ENCODE data around the gene ARID1B.

ARID1B gene

GRCh38 chr6:156992020-156992804 lies 215.0 kb downstream of the ARID1B start:
- peak; percentile 19 for DNase-seq (ENCODE audit: low read depth)

GRCh38 chr6:156993713-156994112 lies 216.5 kb downstream of the ARID1B start:
- no peak for DNase-seq (ENCODE audit: low read depth)

GRCh38 chr6:156994215-156995076 lies 217.3 kb downstream of the ARID1B start:
- DNase-seq (ENCODE audit: low read depth): no peak

GRCh38 chr6:156995502-156995901 lies 218.3 kb downstream of the ARID1B start:
- no peak for DNase-seq (ENCODE audit: low read depth)

GRCh38 chr6:156996265-156996664 lies 219.1 kb downstream of the ARID1B start:
- DNase-seq (ENCODE audit: low read depth): no peak

GRCh38 chr6:156998794-156999330 lies 221.7 kb downstream of the ARID1B start:
- DNase-seq (ENCODE audit: low read depth): no peak

GRCh38 chr6:156999762-157000161 lies 222.6 kb downstream of the ARID1B start:
- no peak for DNase-seq (ENCODE audit: low read depth)

- no peak for DNase-seq (ENCODE audit: low read depth)
These were observed 224.5 kb downstream of the ARID1B start for GRCh38 chr6:157001716-157002115.

GRCh38 chr6:157002774-157003173 lies 225.6 kb downstream of the ARID1B start:
- DNase-seq (ENCODE audit: low read depth): no peak

- no peak for DNase-seq (ENCODE audit: low read depth)
These were observed 228.8 kb downstream of the ARID1B start for GRCh38 chr6:157005940-157006339.

- no peak for DNase-seq (ENCODE audit: low read depth)
These were observed 231.4 kb downstream of the ARID1B start for GRCh38 chr6:157008568-157008967.

GRCh38 chr6:157012355-157012754 lies 235.2 kb downstream of the ARID1B start:
- DNase-seq (ENCODE audit: low read depth): no peak

- DNase-seq (ENCODE audit: low read depth): no peak
These were observed 236.6 kb downstream of the ARID1B start for GRCh38 chr6:157013649-157014304.

GRCh38 chr6:157014871-157015270 lies 237.7 kb downstream of the ARID1B start:
- DNase-seq (ENCODE audit: low read depth): no peak

GRCh38 chr6:157017022-157017421 lies 239.8 kb downstream of the ARID1B start:
- DNase-seq (ENCODE audit: low read depth): no peak

GRCh38 chr6:157017861-157018260 lies 240.7 kb downstream of the ARID1B start:
- DNase-seq (ENCODE audit: low read depth): no peak

GRCh38 chr6:157019115-157019641 lies 242.0 kb downstream of the ARID1B start:
- no peak for DNase-seq (ENCODE audit: low read depth)

- peak; percentile 10 for DNase-seq (ENCODE audit: low read depth)
These were observed 242.6 kb downstream of the ARID1B start for GRCh38 chr6:157019733-157020132.

GRCh38 chr6:157020398-157020797 lies 243.2 kb downstream of the ARID1B start:
- DNase-seq (ENCODE audit: low read depth): peak; percentile 45

GRCh38 chr6:157020881-157021343 lies 243.7 kb downstream of the ARID1B start:
- DNase-seq (ENCODE audit: low read depth): peak; percentile 48

GRCh38 chr6:157021344-157021992 lies 244.3 kb downstream of the ARID1B start:
- DNase-seq (ENCODE audit: low read depth): peak; percentile 93

All from fibroblast of gingiva (primary cell).